Suprapubic skin (tissue), 4 donors: ENCODE results near the gene CTF1. TPM values are rescaled to one million over a fixed set of nuclear protein-coding genes. Genes with fewer than 3 reads are reported as not detected.

Experiments
- DNase-seq, 2 donors: peaks; one replicate each; pipeline ENCODE4 v3.0.0-alpha.2; 2019; ENCODE audit warnings: low spot score in 2 of 2
- H3K27ac ChIP-seq: fragments of 200-600 bp; sonication (generic); one replicate; pipeline ENCODE4 v1.5.1; 2019
- H3K27me3 ChIP-seq: fragments of 200-600 bp; sonication (generic); one replicate; pipeline ENCODE4 v1.5.1; 2019
- H3K36me3 ChIP-seq: fragments of 200-600 bp; sonication (generic); one replicate; pipeline ENCODE4 v1.5.1; 2019
- H3K4me1 ChIP-seq: fragments of 200-600 bp; sonication (generic); one replicate; pipeline ENCODE4 v1.5.1; 2019
- H3K4me3 ChIP-seq: fragments of 200-600 bp; sonication (generic); one replicate; pipeline ENCODE4 v1.5.1; 2019; ENCODE audit warnings: mild to moderate bottlenecking
- H3K9me3 ChIP-seq: fragments of 200-600 bp; sonication (generic); one replicate; pipeline ENCODE4 v1.5.1; 2019
- CTCF ChIP-seq, 2 donors: fragments of 200-600 bp in 1 of 2; fragments of 450-650 bp in 1 of 2; sonication (generic) in 1 of 2; IDR thresholded peaks; one replicate each; pipeline ENCODE4 v1.5.1; 2016 to 2019; ENCODE audit warnings: antibody characterized with exemption in 2 of 2, mild to moderate bottlenecking in 1 of 2, moderate library complexity in 1 of 2
- EP300 ChIP-seq: sonication (generic); formaldehyde crosslinking; IDR thresholded peaks from one replicate; pipeline ENCODE4 v1.6.1; 2017; ENCODE audit warnings: antibody characterized with exemption
- POLR2A ChIP-seq, 2 donors: fragments of 450-650 bp; IDR thresholded peaks; one replicate each; pipeline ENCODE4 v1.6.1; 2017; ENCODE audit warnings: antibody characterized with exemption in 2 of 2, mild to moderate bottlenecking in 2 of 2, moderate library complexity in 2 of 2
- POLR2AphosphoS5 ChIP-seq, 3 donors: sonication (generic); formaldehyde crosslinking; IDR thresholded peaks; one replicate each; pipeline ENCODE4 v1.6.1; 2017; ENCODE audit warnings: antibody characterized with exemption in 3 of 3
- WGBS: methylation state at CpG from one replicate; pipeline ENCODE4 v1.1.5; 2018; 5-methylcytosine and 5-hydroxymethylcytosine counted together
- total RNA-seq, 4 donors: library from RNA; depleted of rRNA; stranded (reverse); fragments of >200 nt; gene quantifications; one replicate each; pipeline ENCODE4 v1.1.0, GENCODE V29; 2016

Gene CTF1
- total RNA-seq, 4 donors from 2014 or later: 0.30 to 1.3 (median 0.71) TPM

- 93% methylated on average over 4 of the region's 19 CpGs for WGBS
- Histone ChIP-seq H3K27me3 (no peaks in the 10 kb centered on the region), H3K27ac (peak overlapping the region; percentile 42), H3K9me3 (no peaks in the 10 kb centered on the region), H3K4me1 (peaks cover 25% of the 10 kb centered on the region), H3K36me3 (no peaks in the 10 kb centered on the region), H3K4me3 (no peak overlapping the region)
- DNase-seq: no peak
- TF ChIP-seq POLR2A (IDR thresholded peaks at IDR 0.05): no peak
- TF ChIP-seq EP300: no peak
- TF ChIP-seq CTCF (IDR thresholded peaks at IDR 0.05): no peak
- no peak for TF ChIP-seq POLR2AphosphoS5 (IDR thresholded peaks at IDR 0.05)
These were observed 7.8 kb downstream of the CTF1 start for GRCh38 chr16:30904114-30904780.

- Histone ChIP-seq H3K4me3 (no peak overlapping the region), H3K27me3 (no peaks in the 10 kb centered on the region), H3K9me3 (no peaks in the 10 kb centered on the region), H3K4me1 (peaks cover 23% of the 10 kb centered on the region), H3K36me3 (no peaks in the 10 kb centered on the region), H3K27ac (no peak overlapping the region)
- 83% methylated on average over 4 of the region's 4 CpGs for WGBS
- DNase-seq: no peak
- TF ChIP-seq POLR2A (IDR thresholded peaks at IDR 0.05) (no peak), POLR2AphosphoS5 (IDR thresholded peaks at IDR 0.05) (no peak), EP300 (no peak), CTCF (IDR thresholded peaks at IDR 0.05) (no peak)
These were observed 10.7 kb downstream of the CTF1 start for GRCh38 chr16:30907064-30907463.

GRCh38 chr16:30910427-30911029 lies 14.1 kb downstream of the CTF1 start:
- 22% methylated on average over 13 of the region's 18 CpGs for WGBS
- Histone ChIP-seq H3K27me3 (no peaks in the 10 kb centered on the region), H3K36me3 (no peaks in the 10 kb centered on the region), H3K4me1 (peaks cover 5% of the 10 kb centered on the region), H3K9me3 (no peaks in the 10 kb centered on the region), H3K4me3 (no peak overlapping the region), H3K27ac (no peak overlapping the region)
- TF ChIP-seq POLR2A (IDR thresholded peaks at IDR 0.05): no peak
- TF ChIP-seq EP300: no peak
- TF ChIP-seq CTCF (IDR thresholded peaks at IDR 0.05): no peak
- TF ChIP-seq POLR2AphosphoS5 (IDR thresholded peaks at IDR 0.05): no peak
- no peak for DNase-seq

GRCh38 chr16:30912794-30913412 lies 16.5 kb downstream of the CTF1 start:
- H3K4me1 ChIP-seq: peaks cover 5% of the 10 kb centered on the region
- DNase-seq: no peak
- H3K9me3 ChIP-seq: no peaks in the 10 kb centered on the region
- H3K4me3 ChIP-seq: no peak overlapping the region
- H3K27ac ChIP-seq: no peak overlapping the region
- TF ChIP-seq POLR2AphosphoS5 (IDR thresholded peaks at IDR 0.05) (no peak), POLR2A (IDR thresholded peaks at IDR 0.05) (no peak), CTCF (IDR thresholded peaks at IDR 0.05) (no peak), EP300 (no peak)
- no peaks in the 10 kb centered on the region for H3K27me3 ChIP-seq
- 91% methylated on average over 6 of the region's 6 CpGs for WGBS
- H3K36me3 ChIP-seq: no peaks in the 10 kb centered on the region

- H3K27ac ChIP-seq: no peak overlapping the region
- no peak overlapping the region for H3K4me3 ChIP-seq
- H3K9me3 ChIP-seq: no peaks in the 10 kb centered on the region
- H3K27me3 ChIP-seq: no peaks in the 10 kb centered on the region
- DNase-seq: no peak
- no peaks in the 10 kb centered on the region for H3K36me3 ChIP-seq
- no peak for TF ChIP-seq POLR2AphosphoS5 (IDR thresholded peaks at IDR 0.05)
- H3K4me1 ChIP-seq: peaks cover 5% of the 10 kb centered on the region
- WGBS: 77% methylated on average over 3 of the region's 3 CpGs
These were observed 18.4 kb downstream of the CTF1 start for GRCh38 chr16:30914830-30915229.
